ENCODE results near the gene HAO1.

HAO1 gene

DNA sequence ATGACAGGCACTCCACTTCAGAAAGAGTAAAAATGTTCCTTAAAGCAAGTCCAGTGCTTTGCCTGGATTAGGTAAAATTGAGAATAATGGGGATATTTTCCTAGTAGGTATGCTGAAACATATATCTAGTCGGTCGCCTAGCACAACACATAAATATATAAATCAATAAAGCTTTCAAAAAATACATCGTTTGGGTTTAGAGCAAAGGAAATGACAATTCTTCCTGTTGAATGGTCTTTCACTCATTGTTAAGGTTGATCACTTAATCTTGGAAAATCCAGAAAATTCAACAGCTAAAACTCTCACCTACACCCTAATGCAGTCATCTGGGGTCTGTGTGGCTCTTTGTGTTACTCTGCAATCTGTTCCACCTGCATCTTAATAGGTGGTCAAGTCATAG, 13.9 kb downstream of the HAO1 start:
- no peak for DNase-seq

DNA sequence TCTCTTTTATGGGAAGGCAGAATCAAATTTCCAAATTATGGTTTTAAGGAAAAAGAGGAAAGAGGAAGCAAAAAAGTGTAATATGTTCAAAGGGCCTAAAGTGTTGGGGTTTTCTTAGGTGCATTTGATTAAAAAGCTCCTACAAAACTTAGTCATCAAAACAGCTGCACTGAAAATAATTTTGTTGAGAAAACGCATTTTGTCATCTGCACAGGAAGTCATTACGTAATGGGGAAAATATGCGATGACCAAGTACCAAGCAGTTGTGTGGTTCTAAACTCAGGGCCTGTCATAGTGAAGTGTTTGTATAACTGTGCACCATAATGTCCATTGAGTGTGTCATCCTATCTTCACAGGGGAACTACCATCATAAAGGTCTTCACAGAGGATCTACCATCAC, 15.6 kb downstream of the HAO1 start:
- DNase-seq = no peak

DNA sequence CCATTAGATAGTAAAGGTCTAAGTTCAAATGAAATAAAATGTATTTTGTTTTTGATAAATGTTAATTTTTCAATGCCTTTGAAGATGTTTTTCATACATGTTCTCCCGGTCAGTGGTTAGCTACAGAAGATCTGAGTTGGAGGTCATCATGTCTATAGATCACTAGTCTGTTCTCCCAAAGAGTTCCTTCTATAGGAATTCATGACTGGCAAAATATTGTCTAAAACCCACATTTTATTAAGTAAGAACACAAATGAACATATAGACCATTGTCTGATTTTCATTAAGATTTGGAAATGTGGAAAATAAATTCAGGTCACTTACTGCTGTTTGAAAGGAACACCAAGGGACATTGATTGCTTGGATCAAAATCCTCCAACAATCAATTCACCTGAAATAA, 23.6 kb downstream of the HAO1 start:
- DNase-seq = no peak

DNA sequence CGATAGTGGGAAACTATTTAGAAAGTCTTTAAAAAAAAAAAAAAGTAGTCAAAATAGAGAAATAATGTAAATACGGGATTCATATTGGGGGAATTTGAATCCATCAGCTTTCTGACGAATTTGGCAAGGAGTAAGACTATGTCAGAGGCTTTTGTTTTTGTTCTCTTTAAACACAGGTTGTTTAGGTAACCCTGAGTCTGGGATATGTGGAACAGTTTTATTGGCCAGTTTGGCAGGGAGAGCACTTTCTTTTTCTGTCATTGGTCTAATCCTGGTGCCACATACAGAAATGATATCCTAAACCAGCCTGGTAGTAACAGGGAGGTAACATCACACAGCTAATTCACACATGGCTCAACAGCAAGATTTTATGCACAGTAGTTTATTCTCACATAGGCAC, 27.7 kb downstream of the HAO1 start:
- DNase-seq = no peak

DNA sequence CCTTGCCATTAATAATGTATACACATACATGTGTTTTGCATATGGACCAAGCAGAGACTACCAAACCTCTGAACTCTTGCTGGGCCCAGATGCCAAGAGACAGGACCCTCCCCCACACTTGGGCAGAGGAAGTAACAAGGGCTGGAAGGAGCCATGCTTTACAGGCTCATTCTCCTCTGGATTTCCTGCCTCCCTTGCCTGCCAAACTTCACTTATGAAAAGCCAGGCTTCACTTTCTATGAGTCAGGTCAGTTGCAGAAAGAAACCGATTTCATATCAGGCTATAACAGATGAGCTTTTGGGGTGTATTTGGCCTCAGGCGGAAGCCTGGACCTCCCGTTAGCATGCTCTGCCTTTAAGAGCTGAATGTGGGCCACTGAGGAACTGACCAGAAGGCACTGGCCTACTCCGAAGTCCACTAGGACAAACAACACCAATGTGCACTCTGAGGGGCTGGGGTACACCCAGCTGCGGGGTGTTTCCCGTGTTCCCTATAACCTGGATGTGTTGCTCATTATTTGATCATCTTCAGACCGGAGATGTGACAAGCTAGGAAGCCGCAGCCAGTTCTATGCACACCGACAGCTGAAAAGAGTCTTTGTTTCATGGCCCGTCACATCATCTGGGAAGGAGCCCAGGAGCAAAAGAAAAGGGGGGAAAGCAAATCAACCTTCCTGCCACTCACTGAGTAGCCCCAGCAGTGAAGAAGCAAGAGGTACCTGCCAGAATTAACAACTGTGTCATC, 28.5 kb downstream of the HAO1 start:
- DNase-seq = no peak

DNA sequence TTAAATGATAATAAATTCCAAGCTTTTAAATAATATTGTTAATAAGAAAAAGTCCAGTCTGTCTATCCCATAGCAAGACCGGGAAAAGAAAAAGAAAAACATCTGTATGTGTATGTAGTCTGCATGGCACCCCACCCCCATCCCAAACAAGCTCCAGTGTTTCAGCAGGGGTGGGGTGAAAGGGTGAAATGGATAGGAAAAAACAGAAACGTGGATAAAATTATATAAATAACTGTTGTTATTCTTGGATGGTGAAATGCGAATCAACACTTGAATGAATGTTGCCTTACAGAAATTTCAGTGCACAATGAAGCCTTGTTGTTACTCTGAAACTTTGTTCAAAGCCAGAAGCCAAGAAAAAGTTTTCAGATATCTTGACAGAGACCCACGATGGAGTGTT, 31.4 kb downstream of the HAO1 start:
- no peak for DNase-seq

DNA sequence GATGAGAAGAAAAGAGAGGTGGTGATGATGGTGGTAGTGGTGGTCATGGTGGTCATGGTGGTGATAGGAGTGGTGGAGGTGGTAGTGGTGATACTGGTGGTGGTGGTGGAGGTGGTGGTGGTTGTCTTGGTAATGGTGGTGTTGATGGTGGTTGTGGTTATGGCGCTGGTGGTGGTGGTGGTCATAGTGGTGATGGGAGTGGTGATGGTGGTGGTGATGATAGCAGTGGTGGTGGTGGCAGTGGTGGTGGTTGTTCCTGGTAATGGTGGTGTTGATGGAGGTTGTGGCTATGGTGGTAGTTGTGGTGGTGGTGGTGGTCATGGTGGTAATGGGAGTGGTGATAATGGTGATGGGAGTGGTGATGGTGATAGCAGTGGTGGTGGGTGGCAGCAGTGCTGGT, 36.8 kb downstream of the HAO1 start:
- no peak for DNase-seq

DNA sequence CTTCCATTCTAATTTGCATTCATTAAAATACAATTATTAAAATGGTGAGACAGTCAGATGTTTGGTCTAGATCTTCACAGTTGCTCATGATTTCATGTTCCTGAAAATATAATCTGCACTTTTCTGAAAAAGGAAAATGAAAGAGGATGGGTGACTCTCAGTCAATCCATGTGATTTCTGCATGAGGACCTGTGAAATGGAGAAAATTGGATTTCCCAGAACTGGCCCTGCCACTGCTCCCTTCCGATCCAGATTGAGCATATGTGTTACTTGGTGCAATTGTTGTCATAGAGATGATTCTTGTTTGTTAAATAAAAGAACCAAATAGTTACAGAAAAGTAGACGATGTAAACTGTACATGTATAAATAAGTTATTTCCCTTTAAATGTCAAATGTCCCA, 37.4 kb downstream of the HAO1 start:
- DNase-seq = no peak

DNA sequence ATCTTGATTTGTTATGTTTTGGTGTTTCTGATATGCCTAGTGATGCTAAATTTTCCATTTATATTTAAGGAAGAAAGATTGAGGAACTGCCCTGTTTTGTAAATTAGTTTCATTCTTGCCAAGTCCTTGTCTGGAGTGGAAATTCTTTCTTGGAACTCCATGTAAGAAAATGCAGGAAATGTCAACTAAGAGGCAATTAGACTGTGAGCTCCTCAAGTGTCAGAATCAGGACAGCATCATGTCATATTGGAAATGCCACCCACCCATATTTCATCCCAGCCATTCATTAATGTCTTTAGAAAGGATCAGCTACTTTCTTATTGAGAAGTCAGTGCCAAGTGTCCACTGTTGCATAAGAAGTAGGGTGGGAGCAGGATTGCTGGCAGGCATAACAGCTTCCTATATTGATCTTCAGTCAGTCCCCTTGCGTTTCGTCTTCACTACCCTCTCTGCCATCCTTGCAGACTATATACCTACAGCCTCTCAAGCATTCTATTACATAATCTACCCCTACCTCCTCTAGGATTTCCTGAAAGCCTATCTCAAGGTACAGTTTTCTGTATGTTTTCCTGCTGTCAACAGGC, 42.4 kb downstream of the HAO1 start:
- no peak for DNase-seq

DNA sequence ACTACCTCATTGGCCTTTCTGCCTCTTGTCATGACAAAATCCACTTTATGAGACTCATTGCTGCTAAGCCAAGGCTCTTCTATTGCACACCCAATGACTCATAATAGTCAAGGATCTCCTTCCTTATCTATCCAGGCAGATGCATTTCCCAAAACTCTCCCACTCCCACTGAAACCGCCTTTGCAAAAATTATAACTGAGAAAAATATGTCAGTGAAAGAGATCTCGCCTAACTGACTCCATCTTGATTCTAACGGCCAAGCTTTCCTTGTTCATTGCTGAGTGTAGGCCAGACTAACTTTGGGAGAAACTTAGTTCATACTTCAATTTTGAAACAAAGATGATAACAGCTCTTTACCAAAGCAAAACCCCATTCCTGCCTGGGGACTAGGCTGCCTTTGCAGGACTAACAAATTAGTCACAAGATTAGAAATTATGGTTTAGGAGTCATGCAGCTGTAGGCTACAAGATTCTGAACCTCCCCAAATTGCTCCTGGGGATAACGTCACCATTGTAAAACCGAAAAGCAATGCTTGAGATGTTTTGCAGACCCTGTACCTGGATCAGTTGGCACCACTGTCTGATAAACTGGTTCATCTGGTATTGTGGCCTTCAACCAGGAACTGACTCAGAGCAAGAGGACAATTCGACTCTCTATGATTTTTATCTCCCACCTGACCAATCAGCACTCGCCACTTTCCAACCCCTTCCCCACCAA, 47.1 kb downstream of the HAO1 start:
- DNase-seq = peak; percentile 16

DNA sequence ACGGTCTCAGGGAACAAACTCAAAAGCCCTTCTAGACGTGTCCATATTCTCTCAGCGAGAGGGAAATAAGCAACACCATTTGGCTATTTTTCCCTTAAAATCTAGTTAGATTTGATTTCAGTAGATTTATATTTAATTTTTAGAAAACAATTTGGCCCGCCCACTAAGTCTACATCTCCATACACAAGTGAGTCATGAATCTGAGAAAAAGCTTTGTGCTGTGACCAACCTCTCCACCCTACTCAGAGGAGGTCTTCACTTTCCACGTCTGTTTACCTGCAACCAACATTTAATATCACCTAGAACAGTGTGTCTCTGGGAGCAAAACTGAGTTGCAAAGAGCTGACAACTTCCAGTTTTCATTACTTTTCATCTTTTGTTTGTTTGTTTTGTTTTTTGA, 48.6 kb downstream of the HAO1 start:
- DNase-seq = no peak

DNA sequence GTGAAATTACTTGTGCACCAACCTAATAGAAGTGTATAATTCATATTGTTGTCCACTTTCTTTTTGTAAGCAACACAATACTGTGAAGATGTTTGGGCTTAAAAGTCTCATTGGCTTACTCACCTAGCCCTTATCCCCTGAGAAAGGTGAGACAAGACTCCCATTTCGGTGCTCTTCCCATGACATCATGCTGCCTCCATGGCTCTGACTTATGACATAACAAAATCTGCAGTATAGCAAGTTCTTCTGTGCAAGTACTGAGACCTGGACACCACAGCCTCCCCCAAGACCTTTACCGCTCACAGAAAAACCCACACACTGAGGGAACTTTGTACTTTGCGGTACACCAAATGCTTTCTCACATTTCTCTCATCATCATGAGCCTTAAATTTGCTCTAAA, 50.5 kb downstream of the HAO1 start:
- DNase-seq = no peak

DNA sequence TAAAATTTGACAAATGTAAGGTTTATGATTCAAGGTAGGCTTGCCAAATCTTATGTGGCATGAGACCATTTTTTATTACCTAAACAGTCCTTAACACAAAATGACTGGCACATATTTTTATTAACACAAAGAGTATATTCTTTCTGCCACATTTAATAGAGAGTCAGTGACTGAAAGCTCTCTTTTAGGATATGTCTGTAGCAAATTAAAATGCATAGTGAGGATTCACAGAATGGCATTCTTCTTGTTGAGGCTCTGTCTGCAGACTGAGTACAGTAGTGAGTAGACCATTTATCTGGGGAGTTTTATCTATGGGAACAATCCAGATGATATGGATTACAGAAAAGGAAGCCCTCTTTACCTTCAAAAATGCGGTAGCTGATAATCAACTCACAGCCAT, 56.5 kb downstream of the HAO1 start:
- no peak for DNase-seq

DNA sequence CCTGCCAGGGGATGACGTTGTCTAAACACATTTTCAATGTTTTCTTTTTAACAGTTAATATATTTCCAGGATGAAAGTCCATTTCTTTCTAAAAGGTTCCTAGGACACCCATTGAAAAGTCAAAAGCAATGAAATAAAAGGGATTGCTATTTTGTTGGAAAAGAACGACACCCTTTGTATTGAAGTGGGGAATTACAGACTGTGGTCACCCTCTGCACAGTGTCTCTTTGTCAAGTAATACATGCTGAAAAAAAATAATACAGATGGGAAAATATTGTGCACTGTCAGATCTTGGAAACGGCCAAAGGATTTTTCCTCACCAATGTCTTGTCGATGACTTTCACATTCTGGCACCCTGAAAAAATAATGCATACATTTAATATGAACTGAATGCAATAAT, 56.9 kb downstream of the HAO1 start:
- DNase-seq = no peak

DNA sequence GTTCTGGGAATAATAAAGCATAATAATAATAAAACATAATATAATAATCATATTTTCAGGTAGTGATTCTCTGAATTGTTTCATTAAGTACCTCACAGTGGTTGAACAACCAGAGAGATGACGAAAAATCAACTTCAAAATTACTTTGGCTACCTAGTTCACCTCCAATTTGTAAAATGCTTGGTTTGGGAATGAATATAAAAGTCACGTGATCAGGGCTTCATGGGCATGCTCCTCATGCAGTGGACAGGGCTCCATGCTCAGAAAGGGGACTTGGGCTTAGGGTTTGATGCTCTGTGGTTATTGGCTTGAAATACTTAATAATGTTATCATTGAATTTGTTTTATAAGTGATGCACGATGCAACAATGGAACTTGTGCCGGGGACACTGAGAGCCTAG, 58.2 kb downstream of the HAO1 start:
- no peak for DNase-seq

DNA sequence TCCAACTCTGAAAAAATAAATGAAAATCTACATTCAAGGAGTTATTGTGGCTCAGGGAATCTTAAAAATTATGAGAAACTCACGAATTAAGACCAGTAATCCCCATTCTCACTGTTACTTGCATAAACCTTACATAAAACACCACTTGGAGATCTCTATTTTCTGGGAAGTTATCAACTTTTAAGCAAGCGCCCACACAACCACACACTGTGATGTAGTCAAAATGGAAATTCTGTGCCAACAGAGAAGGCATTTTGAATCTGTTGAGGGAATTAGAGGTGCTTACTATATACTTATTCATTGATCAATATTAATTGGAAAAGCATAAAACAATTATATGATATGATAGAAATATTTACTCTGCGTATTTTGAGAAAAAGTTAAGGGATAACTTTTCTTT, 58.7 kb downstream of the HAO1 start:
- no peak for DNase-seq

DNA sequence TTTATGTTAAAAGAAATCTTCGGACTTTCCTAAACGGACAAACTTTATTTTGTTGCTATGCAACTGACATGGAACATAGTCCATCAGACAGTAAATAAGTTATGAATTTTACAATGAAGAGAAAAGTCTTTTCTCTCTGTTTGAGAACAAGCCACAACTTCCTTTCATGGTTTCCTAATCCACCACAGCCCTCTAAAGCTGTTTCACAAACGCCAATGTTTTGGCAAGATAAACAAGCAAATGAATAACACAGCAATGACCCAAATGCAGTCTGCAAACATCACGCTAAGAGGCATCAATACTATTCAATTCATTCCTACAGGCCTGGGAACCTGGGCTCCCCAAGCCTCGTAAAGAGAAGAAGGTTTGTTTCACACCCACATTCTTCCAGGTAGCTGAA, 60.4 kb downstream of the HAO1 start:
- DNase-seq = no peak

DNA sequence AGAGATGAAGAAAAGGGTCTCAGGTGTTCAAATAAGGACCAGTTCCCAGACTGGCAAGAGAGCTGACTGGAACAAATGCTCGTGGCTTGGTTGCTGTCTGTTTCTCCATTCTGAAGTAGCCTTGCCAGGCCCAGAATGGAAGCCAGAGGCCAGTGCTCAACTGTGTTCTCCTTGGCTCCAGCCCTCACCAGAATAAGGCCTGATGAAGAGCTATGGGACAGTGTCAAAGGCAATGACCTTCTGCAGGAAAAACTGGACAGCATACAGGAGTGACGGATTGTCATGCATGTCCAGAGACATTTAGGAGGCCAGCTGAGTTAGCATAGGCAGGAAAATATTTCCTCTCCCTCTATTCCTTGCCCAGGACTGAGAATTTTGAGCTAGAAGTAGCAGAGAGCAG, 72.2 kb downstream of the HAO1 start:
- no peak for DNase-seq

DNA sequence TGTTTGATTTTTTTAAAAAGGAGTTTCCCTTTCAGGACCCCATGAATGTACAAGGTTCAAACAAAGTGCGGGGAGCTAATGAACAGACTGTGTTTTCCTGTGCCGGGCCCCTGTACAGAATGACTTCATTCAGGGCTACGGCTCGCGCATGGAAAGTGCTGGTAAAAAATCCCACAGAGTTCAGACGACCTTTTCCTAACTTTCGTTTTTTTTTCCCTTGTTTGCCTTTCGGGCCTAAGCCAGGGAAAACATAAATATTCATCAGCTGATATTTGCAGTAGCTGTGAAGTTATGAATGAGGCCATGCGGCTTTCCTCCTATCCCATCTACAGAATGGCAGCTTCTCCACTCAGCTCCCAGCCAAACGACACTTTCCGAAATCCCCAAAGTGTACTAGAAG, 74.0 kb downstream of the HAO1 start:
- no peak for DNase-seq

DNA sequence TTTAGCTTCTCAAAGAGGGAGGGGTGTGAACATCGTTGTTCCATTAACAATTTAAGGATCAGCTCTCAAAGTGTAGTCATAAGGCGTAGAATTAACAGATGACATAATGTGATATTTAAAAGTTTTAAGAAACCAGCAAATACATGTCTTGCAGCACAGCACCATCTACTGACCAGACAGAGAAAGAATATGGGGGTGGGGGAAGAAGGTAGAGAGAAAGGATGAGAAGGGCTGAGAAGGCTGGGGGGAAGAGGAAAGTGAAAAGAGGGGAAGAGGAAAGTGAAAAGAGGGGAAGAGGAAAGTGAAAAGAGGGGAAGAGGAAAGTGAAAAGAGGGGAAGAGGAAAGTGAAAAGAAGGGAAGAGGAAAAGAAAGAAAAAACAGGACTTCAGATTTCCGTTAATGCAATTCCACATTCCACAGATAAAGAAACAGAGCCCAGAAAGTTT, 80.9 kb downstream of the HAO1 start:
- no peak for DNase-seq

DNA sequence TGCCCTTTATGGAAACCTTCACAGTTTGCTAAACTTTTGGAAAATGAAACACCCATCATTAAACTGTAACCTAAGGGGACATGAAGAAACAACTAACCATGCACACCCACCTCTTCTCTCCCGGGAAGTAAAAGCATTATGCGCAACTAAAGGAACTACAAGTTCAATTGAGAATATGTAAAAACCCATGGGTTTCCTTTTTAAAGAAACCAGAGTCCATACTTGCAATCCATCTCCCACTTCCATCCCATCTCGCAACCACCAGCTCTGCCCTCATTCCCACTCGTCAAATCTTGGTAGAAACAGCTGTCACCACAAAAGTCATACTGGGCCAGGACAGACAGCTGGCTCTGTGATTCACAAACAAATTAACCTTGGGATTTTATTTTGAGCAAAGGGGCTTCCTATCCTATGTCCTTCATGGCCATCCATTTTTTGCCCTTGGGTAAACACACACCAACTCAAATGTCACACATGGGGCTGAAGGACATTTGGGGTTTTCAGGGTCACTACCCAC, 81.5 kb downstream of the HAO1 start:
- DNase-seq = no peak

DNA sequence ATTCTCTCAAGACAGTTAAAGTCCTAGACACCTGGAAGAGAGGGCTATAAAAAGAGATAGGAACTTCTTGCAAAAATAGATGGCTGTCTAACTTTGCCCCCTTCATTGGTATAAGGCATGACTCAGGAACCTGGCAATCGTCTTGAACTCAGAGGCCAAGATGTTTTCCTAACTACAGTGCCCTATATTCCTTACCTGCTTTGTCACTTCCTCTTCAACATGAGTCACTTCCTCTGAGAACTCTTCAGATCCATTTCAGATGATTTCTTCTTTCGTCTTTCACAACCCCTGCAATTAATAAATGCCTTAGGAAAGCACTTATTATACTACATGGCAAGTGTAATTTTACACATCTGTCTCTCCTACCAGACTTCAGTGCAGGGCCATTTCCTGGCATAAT, 83.5 kb downstream of the HAO1 start:
- DNase-seq = no peak

DNA sequence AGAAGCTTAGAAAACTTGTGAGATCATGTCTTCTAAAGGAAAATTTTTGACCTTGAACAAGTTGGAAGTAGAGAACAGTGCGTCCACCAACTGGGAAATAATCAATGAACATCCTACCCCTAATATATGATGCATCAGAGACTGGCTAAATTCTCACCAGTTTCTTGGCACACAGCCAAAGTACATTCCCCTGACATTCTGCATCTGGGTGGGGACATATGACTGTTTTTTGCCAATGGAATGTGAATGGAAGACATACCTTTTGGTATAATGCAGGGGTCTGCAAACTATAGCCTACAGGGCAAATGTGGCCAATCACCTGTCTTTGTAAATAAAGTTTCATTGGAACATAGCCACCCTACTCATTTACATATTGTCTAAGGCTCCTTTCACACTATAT, 84.7 kb downstream of the HAO1 start:
- no peak for DNase-seq

DNA sequence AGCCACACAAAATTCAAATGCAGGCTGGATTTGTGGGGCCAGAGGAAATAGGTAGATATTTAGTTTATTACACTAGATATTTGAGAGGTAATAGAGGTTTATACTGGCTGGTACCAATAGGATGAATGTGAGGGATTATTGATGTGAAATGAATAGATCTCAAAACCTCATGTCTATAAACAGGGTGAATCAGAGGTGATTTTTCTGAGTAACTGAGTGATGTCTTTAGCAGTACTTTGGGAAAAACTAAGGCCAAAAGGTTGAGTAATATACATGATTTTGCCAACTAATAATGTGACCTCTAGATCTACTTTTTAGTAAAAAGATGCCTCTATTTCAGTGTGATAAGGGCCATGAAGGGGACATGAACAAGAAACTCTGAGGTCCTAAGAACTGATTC, 86.8 kb downstream of the HAO1 start:
- no peak for DNase-seq

Measured in T1000 (cell line).